ENCODE measurements around the gene CHRNA4.

The CHRNA4 gene

GRCh38 chr20:63376283-63377250 is 15.4 kb upstream of the CHRNA4 start:
- no peak for DNase-seq

GRCh38 chr20:63375438-63375837 is 14.3 kb upstream of the CHRNA4 start:
- no peak for DNase-seq

- no peak for DNase-seq
Observed at GRCh38 chr20:63374504-63374903, 13.4 kb upstream of the CHRNA4 start.

- DNase-seq: no peak
Observed at GRCh38 chr20:63373996-63374395, 12.8 kb upstream of the CHRNA4 start.

GRCh38 chr20:63372971-63373885 is 12.1 kb upstream of the CHRNA4 start:
- DNase-seq: no peak

GRCh38 chr20:63371291-63371865 is 10.2 kb upstream of the CHRNA4 start:
- DNase-seq: no peak

- no peak for DNase-seq
Observed at GRCh38 chr20:63370618-63371187, 9.6 kb upstream of the CHRNA4 start.

GRCh38 chr20:63369724-63370617 is 8.8 kb upstream of the CHRNA4 start:
- no peak for DNase-seq

GRCh38 chr20:63369024-63369530 is 7.9 kb upstream of the CHRNA4 start:
- no peak for DNase-seq

- DNase-seq: no peak
Observed at GRCh38 chr20:63368151-63368550, 7.0 kb upstream of the CHRNA4 start.

- DNase-seq: no peak
Observed at GRCh38 chr20:63367446-63368055, 6.4 kb upstream of the CHRNA4 start.

- no peak for DNase-seq
Observed at GRCh38 chr20:63366390-63367365, 5.5 kb upstream of the CHRNA4 start.

- no peak for DNase-seq
Observed at GRCh38 chr20:63365601-63366389, 4.6 kb upstream of the CHRNA4 start.

- DNase-seq: no peak
Observed at GRCh38 chr20:63364801-63365585, 3.8 kb upstream of the CHRNA4 start.

GRCh38 chr20:63363981-63364561 is 2.9 kb upstream of the CHRNA4 start:
- no peak for DNase-seq

GRCh38 chr20:63363013-63363957 is 2.1 kb upstream of the CHRNA4 start:
- no peak for DNase-seq

All from activated CD4-positive, alpha-beta T cell treated with anti-CD3 and anti-CD28 coated beads, Interleukin-2, amount 50 U/mL, for 16 hours (primary cell).